ENCODE measurements around the gene LDB3.

LDB3 gene

DNA sequence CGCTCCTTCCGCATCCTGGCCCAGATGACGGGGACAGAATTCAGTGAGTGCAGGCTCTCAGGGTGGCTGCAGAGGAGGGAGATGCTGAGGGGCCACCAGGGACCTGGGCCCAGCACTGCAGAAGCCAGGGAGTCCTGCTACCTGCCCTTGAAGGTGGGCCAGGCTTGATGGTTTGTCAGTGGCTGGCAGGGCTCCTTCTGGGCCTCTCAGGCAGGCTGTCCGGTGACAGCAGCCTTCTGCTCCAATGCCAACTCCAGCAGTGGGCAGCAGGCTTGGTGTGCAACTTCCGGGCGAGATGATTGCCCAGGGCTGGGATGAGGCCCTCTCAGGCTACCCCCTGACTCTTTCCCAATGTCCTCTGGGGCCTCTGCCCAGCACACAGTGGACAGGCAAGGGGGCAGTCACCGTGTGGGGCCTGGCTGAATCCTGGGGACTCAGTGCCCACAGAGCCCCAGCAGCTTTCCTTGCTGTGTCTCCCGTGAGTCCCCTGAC lies 23.8 kb downstream of the LDB3 start:
- H2BK5ac ChIP-seq (ENCODE audit: low read length) = no peak overlapping the region
- no peak for DNase-seq
- H3K4me2 ChIP-seq (ENCODE audit: low read length) = no peak overlapping the region
- peaks cover 7% of the 10 kb centered on the region for H3K4me1 ChIP-seq (ENCODE audit: control insufficient read depth, low read depth, low read length)
- H2AK5ac ChIP-seq (ENCODE audit: low read length) = no peak overlapping the region
- WGBS (ENCODE audit: extremely low coverage, insufficient coverage, low lambda C conversion rate) = no CpG with 5 or more reads among the region's 8 CpGs
- no peak overlapping the region for H3K56ac ChIP-seq (ENCODE audit: low read length)
- H4K8ac ChIP-seq (ENCODE audit: low read depth, low read length) = no peak overlapping the region
- H2BK15ac ChIP-seq (replicated peaks; ENCODE audit: low read depth) = no peak overlapping the region
- H3K23ac ChIP-seq (ENCODE audit: low read length) = no peak overlapping the region
- no peak overlapping the region for H3K4ac ChIP-seq (ENCODE audit: low read depth, low read length)
- no peak overlapping the region for H3K9ac ChIP-seq (ENCODE audit: low read length)
- no peak overlapping the region for H2BK120ac ChIP-seq (ENCODE audit: low read depth, low read length)
- H4K5ac ChIP-seq (ENCODE audit: low read length) = no peak overlapping the region
- no peaks in the 10 kb centered on the region for H3K79me1 ChIP-seq (ENCODE audit: low read length)
- no peaks in the 10 kb centered on the region for H3K36me3 ChIP-seq (ENCODE audit: control insufficient read depth, insufficient read depth, low read length)
- H3K18ac ChIP-seq (ENCODE audit: low read length) = no peak overlapping the region
- H3K4me3 ChIP-seq (ENCODE audit: low read length) = no peak overlapping the region
- no peaks in the 10 kb centered on the region for H3K79me2 ChIP-seq (ENCODE audit: control insufficient read depth, insufficient read depth, low read length)
- H3K27ac ChIP-seq (ENCODE audit: low read depth, low read length) = no peak overlapping the region
- H3K27me3 ChIP-seq (ENCODE audit: insufficient read depth, low read length, poor library complexity) = no peaks in the 10 kb centered on the region

DNA sequence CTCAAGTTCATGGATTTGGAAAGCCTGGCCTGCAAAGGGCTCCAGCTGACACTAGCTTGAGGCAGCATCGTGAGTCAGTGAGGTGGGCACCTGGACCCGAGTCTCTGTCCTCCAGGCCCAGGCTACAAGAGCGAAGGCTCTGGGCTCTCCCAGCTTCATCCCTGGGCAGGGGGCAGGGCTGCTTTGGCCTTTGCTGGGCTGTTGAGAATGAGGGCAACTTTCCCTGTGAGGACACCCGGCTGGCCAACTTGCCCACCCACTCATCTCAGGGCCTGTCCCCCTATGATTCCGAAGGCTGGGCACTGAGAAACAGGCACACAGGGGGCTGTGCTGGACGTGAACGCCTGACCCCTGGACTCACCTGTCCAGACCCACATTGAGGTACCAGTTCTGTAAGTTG lies 24.4 kb downstream of the LDB3 start:
- no peak for DNase-seq
- H3K18ac ChIP-seq (ENCODE audit: low read length) = no peak overlapping the region
- H3K36me3 ChIP-seq (ENCODE audit: control insufficient read depth, insufficient read depth, low read length) = no peaks in the 10 kb centered on the region
- no peak overlapping the region for H3K4me2 ChIP-seq (ENCODE audit: low read length)
- no peak overlapping the region for H4K8ac ChIP-seq (ENCODE audit: low read depth, low read length)
- no peak overlapping the region for H2AK5ac ChIP-seq (ENCODE audit: low read length)
- no peak overlapping the region for H3K23ac ChIP-seq (ENCODE audit: low read length)
- H3K79me2 ChIP-seq (ENCODE audit: control insufficient read depth, insufficient read depth, low read length) = no peaks in the 10 kb centered on the region
- H3K4me1 ChIP-seq (ENCODE audit: control insufficient read depth, low read depth, low read length) = peaks cover 7% of the 10 kb centered on the region
- no peak overlapping the region for H3K9ac ChIP-seq (ENCODE audit: low read length)
- H3K4me3 ChIP-seq (ENCODE audit: low read length) = no peak overlapping the region
- no peak overlapping the region for H2BK5ac ChIP-seq (ENCODE audit: low read length)
- no peak overlapping the region for H2BK15ac ChIP-seq (replicated peaks; ENCODE audit: low read depth)
- H2BK120ac ChIP-seq (ENCODE audit: low read depth, low read length) = no peak overlapping the region
- H4K5ac ChIP-seq (ENCODE audit: low read length) = no peak overlapping the region
- no peak overlapping the region for H3K27ac ChIP-seq (ENCODE audit: low read depth, low read length)
- WGBS (ENCODE audit: extremely low coverage, insufficient coverage, low lambda C conversion rate) = no CpG with 5 or more reads among the region's 7 CpGs
- no peak overlapping the region for H3K56ac ChIP-seq (ENCODE audit: low read length)
- H3K27me3 ChIP-seq (ENCODE audit: insufficient read depth, low read length, poor library complexity) = no peaks in the 10 kb centered on the region
- no peak overlapping the region for H3K4ac ChIP-seq (ENCODE audit: low read depth, low read length)
- no peaks in the 10 kb centered on the region for H3K79me1 ChIP-seq (ENCODE audit: low read length)

DNA sequence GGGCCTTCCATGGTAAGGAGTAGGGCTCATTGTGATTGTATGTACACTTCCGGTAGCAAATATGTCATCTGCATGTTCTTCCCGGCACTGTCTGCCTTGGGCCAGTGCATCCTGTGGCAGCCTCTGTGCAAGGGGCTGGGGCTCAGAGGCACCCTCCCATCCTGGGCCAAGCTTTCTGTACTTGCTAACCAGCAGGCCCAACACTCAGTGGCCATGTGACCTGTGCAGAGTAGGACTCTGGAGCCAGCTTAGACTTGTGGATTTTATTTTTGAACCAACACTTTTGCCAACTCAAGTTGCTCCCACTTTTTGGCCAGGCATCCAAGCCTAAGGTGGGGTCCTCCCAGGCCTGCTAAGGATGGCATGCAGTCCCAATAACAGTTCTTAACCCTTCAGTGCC lies 25.0 kb downstream of the LDB3 start:
- no peak overlapping the region for H4K5ac ChIP-seq (ENCODE audit: low read length)
- H3K27me3 ChIP-seq (ENCODE audit: insufficient read depth, low read length, poor library complexity) = no peaks in the 10 kb centered on the region
- no peaks in the 10 kb centered on the region for H3K79me2 ChIP-seq (ENCODE audit: control insufficient read depth, insufficient read depth, low read length)
- H3K4me2 ChIP-seq (ENCODE audit: low read length) = no peak overlapping the region
- H3K27ac ChIP-seq (ENCODE audit: low read depth, low read length) = no peak overlapping the region
- no peak overlapping the region for H3K4ac ChIP-seq (ENCODE audit: low read depth, low read length)
- H2AK5ac ChIP-seq (ENCODE audit: low read length) = no peak overlapping the region
- H3K9ac ChIP-seq (ENCODE audit: low read length) = peak overlapping the region; percentile 16
- H3K79me1 ChIP-seq (ENCODE audit: low read length) = no peaks in the 10 kb centered on the region
- peaks cover 7% of the 10 kb centered on the region for H3K4me1 ChIP-seq (ENCODE audit: control insufficient read depth, low read depth, low read length)
- no peak overlapping the region for H3K4me3 ChIP-seq (ENCODE audit: low read length)
- H4K8ac ChIP-seq (ENCODE audit: low read depth, low read length) = no peak overlapping the region
- no peak overlapping the region for H2BK15ac ChIP-seq (replicated peaks; ENCODE audit: low read depth)
- DNase-seq = no peak
- WGBS (ENCODE audit: extremely low coverage, insufficient coverage, low lambda C conversion rate) = no CpG with 5 or more reads among the region's 2 CpGs
- H2BK5ac ChIP-seq (ENCODE audit: low read length) = no peak overlapping the region
- no peak overlapping the region for H3K23ac ChIP-seq (ENCODE audit: low read length)
- H3K18ac ChIP-seq (ENCODE audit: low read length) = no peak overlapping the region
- H2BK120ac ChIP-seq (ENCODE audit: low read depth, low read length) = no peak overlapping the region
- H3K36me3 ChIP-seq (ENCODE audit: control insufficient read depth, insufficient read depth, low read length) = no peaks in the 10 kb centered on the region
- H3K56ac ChIP-seq (ENCODE audit: low read length) = peak overlapping the region; percentile 76

DNA sequence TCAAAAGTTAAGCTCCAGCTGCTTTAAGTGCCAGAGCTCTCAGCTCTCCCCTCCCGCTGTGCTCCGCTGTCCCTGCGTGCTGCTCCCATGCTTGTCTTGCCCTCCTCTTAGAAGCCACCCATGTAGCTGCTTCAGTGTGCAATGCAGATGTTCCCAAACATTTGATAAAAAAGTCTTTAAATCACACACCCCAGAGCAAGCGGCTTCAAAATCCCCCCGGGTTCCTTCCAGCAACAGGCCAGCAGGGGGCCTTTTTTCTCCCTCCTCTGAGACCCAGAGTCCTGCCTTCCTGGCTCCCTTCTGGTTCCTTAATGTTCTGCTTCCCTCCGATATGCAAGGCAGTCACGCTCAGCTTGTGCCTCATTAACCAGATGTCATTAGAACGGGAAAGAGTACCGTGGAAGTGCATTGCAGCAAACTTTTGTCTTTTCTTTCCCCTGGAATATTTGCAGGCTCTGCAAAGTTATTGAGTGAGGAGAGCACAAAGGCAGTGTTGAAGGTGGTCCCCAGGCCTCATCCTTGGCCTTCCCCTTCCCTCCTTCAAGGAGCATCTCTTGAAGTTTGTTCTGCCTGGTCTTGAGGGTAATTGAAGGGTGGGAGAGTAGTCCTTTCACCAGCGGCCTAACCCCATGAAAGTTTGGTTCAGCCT lies 25.5 kb downstream of the LDB3 start:
- Histone ChIP-seq H3K4me2 (ENCODE audit: low read length) (no peak overlapping the region), H2BK120ac (ENCODE audit: low read depth, low read length) (no peak overlapping the region), H3K4me1 (ENCODE audit: control insufficient read depth, low read depth, low read length) (peaks cover 7% of the 10 kb centered on the region), H3K4ac (ENCODE audit: low read depth, low read length) (no peak overlapping the region), H3K18ac (ENCODE audit: low read length) (no peak overlapping the region), H3K36me3 (ENCODE audit: control insufficient read depth, insufficient read depth, low read length) (no peaks in the 10 kb centered on the region), H4K5ac (ENCODE audit: low read length) (peak overlapping the region; percentile 23), H3K56ac (ENCODE audit: low read length) (peak overlapping the region; percentile 76), H3K23ac (ENCODE audit: low read length) (no peak overlapping the region), H3K27ac (ENCODE audit: low read depth, low read length) (no peak overlapping the region), H3K4me3 (ENCODE audit: low read length) (no peak overlapping the region), H3K79me2 (ENCODE audit: control insufficient read depth, insufficient read depth, low read length) (no peaks in the 10 kb centered on the region), H3K27me3 (ENCODE audit: insufficient read depth, low read length, poor library complexity) (no peaks in the 10 kb centered on the region), H2BK15ac (replicated peaks; ENCODE audit: low read depth) (no peak overlapping the region), H3K9ac (ENCODE audit: low read length) (peak overlapping the region; percentile 44), H3K79me1 (ENCODE audit: low read length) (no peaks in the 10 kb centered on the region), H2AK5ac (ENCODE audit: low read length) (no peak overlapping the region), H4K8ac (ENCODE audit: low read depth, low read length) (no peak overlapping the region), H2BK5ac (ENCODE audit: low read length) (peak overlapping the region; percentile 30)
- DNase-seq = peak; percentile 65
- no CpG with 5 or more reads among the region's 10 CpGs for WGBS (ENCODE audit: extremely low coverage, insufficient coverage, low lambda C conversion rate)

DNA sequence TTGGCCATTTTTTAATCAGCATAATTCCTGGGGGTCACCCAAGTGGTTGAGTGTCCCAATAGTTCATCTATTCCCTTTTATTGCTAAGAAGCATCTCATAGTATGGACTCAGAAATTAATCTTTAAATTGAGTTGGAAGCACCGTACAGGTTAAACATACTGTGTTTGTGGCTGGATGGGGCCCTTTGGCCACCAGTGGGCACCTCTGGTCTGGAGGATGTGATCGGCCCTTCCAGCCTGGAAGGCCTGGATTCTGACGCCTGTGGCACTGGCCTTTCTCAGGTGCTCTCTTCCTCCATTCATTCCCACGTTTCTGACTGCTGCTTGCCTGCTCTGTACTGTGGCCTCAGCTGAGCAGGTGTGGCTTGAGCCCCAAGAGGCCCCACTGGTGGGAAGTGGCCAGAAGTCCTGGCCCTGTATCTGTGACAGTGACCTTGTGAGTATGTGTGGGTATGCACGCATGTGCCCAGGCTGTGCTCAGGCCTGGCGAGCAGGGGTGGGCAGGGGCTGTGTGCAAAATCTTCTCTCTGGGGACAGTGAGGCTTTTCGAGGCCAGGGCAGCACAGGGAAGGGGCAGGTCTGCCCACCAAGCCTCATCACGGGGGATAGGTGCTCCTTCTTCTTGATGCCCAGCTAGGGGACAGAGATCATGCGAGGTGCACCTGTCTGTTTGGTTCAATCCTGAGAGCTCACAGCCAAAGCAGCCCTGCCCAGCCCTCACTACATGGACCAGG lies 30.1 kb downstream of the LDB3 start:
- Histone ChIP-seq H3K4me2 (ENCODE audit: low read length) (no peak overlapping the region), H3K79me2 (ENCODE audit: control insufficient read depth, insufficient read depth, low read length) (no peaks in the 10 kb centered on the region)

More for the DNA sequence above, 30.1 kb downstream of the LDB3 start:
- H3K27ac ChIP-seq (ENCODE audit: low read depth, low read length) = no peak overlapping the region
- H2BK15ac ChIP-seq (replicated peaks; ENCODE audit: low read depth) = no peak overlapping the region
- peak overlapping the region; percentile 45 for H3K23ac ChIP-seq (ENCODE audit: low read length)
- H3K4me3 ChIP-seq (ENCODE audit: low read length) = no peak overlapping the region
- H2AK5ac ChIP-seq (ENCODE audit: low read length) = no peak overlapping the region
- H3K4me1 ChIP-seq (ENCODE audit: control insufficient read depth, low read depth, low read length) = peaks cover 7% of the 10 kb centered on the region
- H3K79me1 ChIP-seq (ENCODE audit: low read length) = no peaks in the 10 kb centered on the region
- H4K8ac ChIP-seq (ENCODE audit: low read depth, low read length) = no peak overlapping the region
- no peak overlapping the region for H3K9ac ChIP-seq (ENCODE audit: low read length)
- no peak overlapping the region for H4K5ac ChIP-seq (ENCODE audit: low read length)
- H3K36me3 ChIP-seq (ENCODE audit: control insufficient read depth, insufficient read depth, low read length) = no peaks in the 10 kb centered on the region
- H3K4ac ChIP-seq (ENCODE audit: low read depth, low read length) = no peak overlapping the region
- WGBS (ENCODE audit: extremely low coverage, insufficient coverage, low lambda C conversion rate) = no CpG with 5 or more reads among the region's 9 CpGs
- H3K56ac ChIP-seq (ENCODE audit: low read length) = no peak overlapping the region
- DNase-seq = no peak
- no peak overlapping the region for H3K18ac ChIP-seq (ENCODE audit: low read length)
- no peak overlapping the region for H2BK120ac ChIP-seq (ENCODE audit: low read depth, low read length)
- H3K27me3 ChIP-seq (ENCODE audit: insufficient read depth, low read length, poor library complexity) = no peaks in the 10 kb centered on the region
- no peak overlapping the region for H2BK5ac ChIP-seq (ENCODE audit: low read length)
